HepG2 (cell line): Measurements from ENCODE around the gene KLHL35. TPM values are rescaled to one million over a fixed set of nuclear protein-coding genes. Genes with fewer than 3 reads are reported as not detected.

ENCODE experiments used
- ADNP ChIP-seq: sonication (generic); formaldehyde crosslinking; IDR thresholded peaks from 2 replicates; pipeline ENCODE4 v1.4.0; 2020; ENCODE audit warnings: missing genetic modification reagents
- HES4 ChIP-seq: sonication (generic); formaldehyde crosslinking; IDR thresholded peaks from 2 replicates; pipeline ENCODE4 v1.9.0; 2021; ENCODE audit warnings: mild to moderate bottlenecking, missing genetic modification reagents, borderline replicate concordance
- IRX3 ChIP-seq: sonication (generic); formaldehyde crosslinking; IDR thresholded peaks from 2 replicates; pipeline ENCODE4 v1.8.1; 2023; ENCODE audit warnings: mild to moderate bottlenecking, low read depth, missing genetic modification reagents, borderline replicate concordance
- KAT7 ChIP-seq: IDR thresholded peaks from 2 replicates; pipeline ENCODE4 v1.6.1; 2018; ENCODE audit warnings: borderline replicate concordance, missing compliant biosample characterization
- KLF11 ChIP-seq: IDR thresholded peaks from 2 replicates; pipeline ENCODE4 v1.6.1; 2016; ENCODE audit warnings: missing compliant biosample characterization
- KLF6 ChIP-seq: IDR thresholded peaks from 2 replicates; pipeline ENCODE4 v1.8.0; 2016; ENCODE audit warnings: missing biosample characterization, missing genetic modification reagents
- POLR2A ChIP-seq, 2 experiments: IDR thresholded peaks; 2 replicates each; pipeline ENCODE4 v1.6.1; 2011; ENCODE audit warnings: low read depth in 2 of 2, low read length in 2 of 2, mild to moderate bottlenecking in 1 of 2, moderate library complexity in 1 of 2; ENCODE audit not compliant: insufficient read depth in 1 of 2
- POLR2G ChIP-seq: fragments of 200-400 bp; formaldehyde crosslinking; IDR thresholded peaks from 2 replicates; pipeline ENCODE4 v1.6.1; 2018; ENCODE audit warnings: mild to moderate bottlenecking, low read depth, low read length, moderate library complexity
- PRDM10 ChIP-seq: sonication (generic); formaldehyde crosslinking; IDR thresholded peaks from 2 replicates; pipeline ENCODE4 v1.4.0; 2020; ENCODE audit warnings: low read depth, missing genetic modification reagents
- SIN3A ChIP-seq: IDR thresholded peaks from 2 replicates; pipeline ENCODE4 v1.6.1; 2011; ENCODE audit warnings: low read depth, mild to moderate bottlenecking, control low read depth, low read length, borderline replicate concordance
- TFDP2 ChIP-seq: sonication (generic); formaldehyde crosslinking; IDR thresholded peaks from 2 replicates; pipeline ENCODE4 v1.4.0; 2020; ENCODE audit warnings: missing genetic modification reagents
- TFE3 ChIP-seq: IDR thresholded peaks from 2 replicates; pipeline ENCODE4 v1.6.1; 2016
- USF2 ChIP-seq, 2 experiments: sonication (generic) in 1 of 2; formaldehyde crosslinking in 1 of 2; IDR thresholded peaks; 2 replicates each; pipeline versions ENCODE4 v1.5.1 to v1.6.1; 2011 to 2020; ENCODE audit warnings: borderline replicate concordance in 1 of 2, low read depth in 1 of 2, low read length in 1 of 2, mild to moderate bottlenecking in 1 of 2, missing genetic modification reagents in 1 of 2, moderate library complexity in 1 of 2
- ZBTB10 ChIP-seq: sonication (generic); formaldehyde crosslinking; IDR thresholded peaks from 2 replicates; pipeline ENCODE4 v1.4.0; 2020; ENCODE audit warnings: missing genetic modification reagents, borderline replicate concordance
- ZBTB7B ChIP-seq: sonication (generic); formaldehyde crosslinking; IDR thresholded peaks from 2 replicates; pipeline ENCODE4 v1.4.0; 2020; ENCODE audit warnings: missing genetic modification reagents
- ZNF737 ChIP-seq: sonication (generic); formaldehyde crosslinking; IDR thresholded peaks from 2 replicates; pipeline ENCODE4 v1.5.0; 2020; ENCODE audit warnings: missing genetic modification reagents, mild to moderate bottlenecking, borderline replicate concordance
- polyA plus RNA-seq, 8 experiments: library from polyadenylated mRNA; depleted of rRNA in 3 of 8; stranded (reverse) in 7 of 8; unstranded in 1 of 8; fragments of >200 nt; fragmentation: Illumina TruSeq in 4 of 8; extraction: Trizol in 4 of 8; gene quantifications; 2 replicates each; pipeline versions ENCODE4 v1.2.1 to v1.2.3, GENCODE V29; 2011 to 2016; ENCODE audit warnings: low read depth in 4 of 8, missing spikeins in 1 of 8, mixed read lengths in 1 of 8; ENCODE audit not compliant: insufficient read depth in 1 of 8
- total RNA-seq, 5 experiments: library from RNA; depleted of rRNA; stranded (reverse); fragments of >200 nt; fragmentation: Illumina TruSeq; extraction: Trizol; gene quantifications; 2 replicates each; pipeline ENCODE4 v1.2.3, GENCODE V29; 2016; ENCODE audit warnings: low read depth in 1 of 5

The KLHL35 gene
- total and polyA plus RNA-seq, 2 of the 13 experiments (the other 11 are each of a cell fraction or from before 2014, with no cell fraction given), result not detected

- TF ChIP-seq IRX3 (CRISPR knock-in tag), result peak; percentile 63; the same call in 1 of the 2 replicates
- peak; percentile 61 for TF ChIP-seq TFE3 (CRISPR knock-in tag)
- peak; percentile 80; the same call in 1 of the 2 replicates for TF ChIP-seq HES4
- peak; percentile 95 for TF ChIP-seq KLF11 (CRISPR knock-in tag)
- TF ChIP-seq POLR2G, result peak; percentile 100
- peak; percentile 81 for TF ChIP-seq PRDM10 (CRISPR knock-in tag)
- TF ChIP-seq KLF6, result peak; percentile 99
- TF ChIP-seq ZBTB7B (CRISPR knock-in tag), result 0 out of 2 replicates have a peak, but pooled peaks have one; percentile 32
- no peak for TF ChIP-seq SIN3A
- TF ChIP-seq TFDP2 (CRISPR knock-in tag), result peak; percentile 95
- peak; percentile 73; the same call in 1 of the 2 replicates for TF ChIP-seq ZBTB10
- peak; percentile 98 to 99 for TF ChIP-seq POLR2A (IDR thresholded peaks at IDR 0.05; ENCODE audit: insufficient read depth in 1 of 2, low read depth in 2 of 2, low read length in 2 of 2)
- peak; percentile 77; the same call in 1 of the 2 replicates for TF ChIP-seq ZNF737
- TF ChIP-seq USF2 (IDR thresholded peaks at IDR 0.05; ENCODE audit: low read depth, low read length), result no peak
- TF ChIP-seq USF2 (CRISPR knock-in tag; IDR thresholded peaks at IDR 0.05; ENCODE audit: borderline replicate concordance), result no peak
- TF ChIP-seq KAT7 (CRISPR knock-in tag), result peak; percentile 99
- no peak for TF ChIP-seq ADNP (CRISPR knock-in tag)
These were observed 33.5 kb downstream of the KLHL35 start, which contains the start of gene RPS3 (continued) for GRCh38 chr11:75399344-75400145.
